Large intestine (tissue), 3 donors: ENCODE data around the gene TP53. TPM values are rescaled to one million over a fixed set of nuclear protein-coding genes. Genes with fewer than 3 reads are reported as not detected.
"Not testable (repeated sequence)": the region's sequence is repeated elsewhere in the genome, so short reads cannot be mapped to it uniquely, and the experiment has no call there.

Experiments
- DNase-seq, 2 donors: peaks; one replicate each; pipeline versions ENCODE4 v3.0.0 to v3.0.0-alpha.2; 2013
- H3K27ac ChIP-seq: one replicate; pipeline ENCODE4 v1.5.1; 2013; ENCODE audit warnings: low read length
- H3K27me3 ChIP-seq: 2 replicates; pipeline ENCODE4 v1.6.1; 2013; ENCODE audit warnings: low read length; ENCODE audit not compliant: control insufficient read depth, insufficient read depth
- H3K36me3 ChIP-seq: 2 replicates; pipeline ENCODE4 v1.6.1; 2013; ENCODE audit warnings: low read length; ENCODE audit not compliant: control insufficient read depth, insufficient read depth
- H3K4me1 ChIP-seq: one replicate; pipeline ENCODE4 v1.6.1; 2013; ENCODE audit warnings: low read length; ENCODE audit not compliant: control insufficient read depth, insufficient read depth
- H3K4me3 ChIP-seq: one replicate; pipeline ENCODE4 v1.5.1; 2013; ENCODE audit warnings: low read length
- H3K9me3 ChIP-seq: one replicate; pipeline ENCODE4 v1.6.1; 2013; ENCODE audit warnings: mild to moderate bottlenecking, low read depth, low read length, moderate library complexity; ENCODE audit not compliant: control insufficient read depth
- WGBS: methylation state at CpG from one replicate; pipeline ENCODE4 v1.1.5; 2013; ENCODE audit warnings: low lambda C conversion rate; ENCODE audit not compliant: insufficient coverage; 5-methylcytosine and 5-hydroxymethylcytosine counted together
- polyA plus RNA-seq: library from polyadenylated mRNA; unstranded; fragments of 120-200 nt; gene quantifications from one replicate; pipeline ENCODE4 v1.2.1, GENCODE V29; 2013

TP53 gene
- polyA plus RNA-seq, 1 donor: 49.7 TPM

DNA sequence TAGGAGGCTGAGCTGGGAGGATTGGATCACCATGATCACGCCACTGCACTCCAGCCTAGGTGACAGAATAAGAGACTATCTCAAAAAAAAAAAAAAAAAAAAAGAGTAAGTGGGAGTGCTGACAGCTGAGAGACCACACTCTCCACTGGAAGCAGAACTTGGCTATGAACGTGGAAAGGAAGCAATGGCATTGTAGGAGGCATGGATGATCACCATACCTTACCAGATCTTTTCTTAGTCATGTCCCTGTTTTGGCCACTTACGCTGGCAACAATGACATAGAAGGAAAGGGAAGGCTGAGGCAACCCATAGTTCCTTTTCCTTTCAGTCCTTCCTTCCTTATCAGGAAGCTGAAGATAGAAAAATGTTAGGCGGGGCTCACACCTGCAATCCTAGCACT is 40.3 kb downstream of the TP53 start:
- no peak overlapping the region for H3K4me3 ChIP-seq
- DNase-seq: no peak
- H3K9me3 ChIP-seq: peaks cover 6% of the 10 kb centered on the region
- no peaks in the 10 kb centered on the region for H3K36me3 ChIP-seq
- no peak overlapping the region for H3K27ac ChIP-seq
- peaks cover 21% of the 10 kb centered on the region for H3K27me3 ChIP-seq
- peaks cover 7% of the 10 kb centered on the region for H3K4me1 ChIP-seq
- no CpG with 5 or more reads among the region's 4 CpGs for WGBS

DNA sequence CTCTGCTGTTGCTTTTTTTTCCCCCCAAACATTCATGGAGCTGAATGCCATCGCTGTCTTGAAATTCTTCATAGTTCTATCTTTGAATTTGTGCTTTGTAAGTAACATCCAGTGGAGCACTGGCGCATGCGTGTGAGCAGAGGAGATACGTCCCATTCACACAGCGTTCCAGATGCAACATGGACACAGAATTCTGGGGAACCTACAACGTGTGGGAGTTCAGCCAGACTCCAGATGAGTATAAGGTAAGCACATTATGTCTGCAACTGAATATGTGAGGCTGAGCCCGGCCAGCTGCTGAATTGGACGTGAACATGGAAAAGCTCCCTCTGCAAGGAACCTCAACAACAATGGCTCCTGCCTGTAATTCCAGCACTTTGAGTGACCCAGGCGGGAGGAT is 40.8 kb downstream of the TP53 start:
- H3K27me3 ChIP-seq: peaks cover 15% of the 10 kb centered on the region
- WGBS: 100% methylated on average over 3 of the region's 9 CpGs
- DNase-seq: no peak
- H3K36me3 ChIP-seq: no peaks in the 10 kb centered on the region
- H3K9me3 ChIP-seq: peaks cover 6% of the 10 kb centered on the region
- H3K27ac ChIP-seq: no peak overlapping the region
- H3K4me3 ChIP-seq: no peak overlapping the region
- peaks cover 6% of the 10 kb centered on the region for H3K4me1 ChIP-seq

GRCh38 chr17:7644775-7645174 is 42.5 kb downstream of the TP53 start:
- Histone ChIP-seq H3K27me3 (no peaks in the 10 kb centered on the region), H3K36me3 (no peaks in the 10 kb centered on the region), H3K4me1 (no peaks in the 10 kb centered on the region), H3K27ac (no peak overlapping the region), H3K9me3 (no peaks in the 10 kb centered on the region), H3K4me3 (no peak overlapping the region)
- WGBS: no CpG with 5 or more reads among the region's 4 CpGs
- DNase-seq: no peak

- H3K27ac ChIP-seq, DNase-seq, H3K27me3 ChIP-seq, H3K36me3 ChIP-seq, H3K9me3 ChIP-seq, H3K4me3 ChIP-seq, H3K4me1 ChIP-seq: not testable (repeated sequence)
- WGBS: no CpG with 5 or more reads among the region's 7 CpGs
Measured at GRCh38 chr17:7641635-7642034, 45.7 kb downstream of the TP53 start.

DNA sequence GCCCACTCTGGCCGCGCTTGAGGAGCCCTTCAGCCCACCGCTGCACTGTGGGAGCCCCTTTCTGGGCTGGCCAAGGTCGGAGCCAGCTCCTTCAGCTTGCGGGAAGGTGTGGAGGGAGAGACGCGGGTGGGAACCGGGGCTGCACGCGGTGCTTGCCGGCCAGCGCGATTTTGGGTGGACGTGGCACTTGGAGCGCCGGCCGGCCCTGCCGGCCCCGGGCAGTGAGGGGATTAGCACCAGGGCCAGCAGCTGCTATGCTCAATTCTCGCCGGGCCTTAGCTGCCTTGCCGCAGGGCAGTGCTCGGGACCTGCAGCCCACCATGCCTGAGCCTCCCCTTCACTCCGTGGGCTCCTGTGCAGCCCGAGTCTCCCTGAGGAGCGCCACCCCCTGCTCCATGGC is 46.5 kb downstream of the TP53 start:
- Histone ChIP-seq H3K36me3 (no peaks in the 10 kb centered on the region), H3K27ac (no peak overlapping the region), H3K9me3 (no peaks in the 10 kb centered on the region), H3K27me3 (no peaks in the 10 kb centered on the region), H3K4me1 (no peaks in the 10 kb centered on the region), H3K4me3 (no peak overlapping the region)
- WGBS: no CpG with 5 or more reads among the region's 26 CpGs
- DNase-seq: no peak

DNA sequence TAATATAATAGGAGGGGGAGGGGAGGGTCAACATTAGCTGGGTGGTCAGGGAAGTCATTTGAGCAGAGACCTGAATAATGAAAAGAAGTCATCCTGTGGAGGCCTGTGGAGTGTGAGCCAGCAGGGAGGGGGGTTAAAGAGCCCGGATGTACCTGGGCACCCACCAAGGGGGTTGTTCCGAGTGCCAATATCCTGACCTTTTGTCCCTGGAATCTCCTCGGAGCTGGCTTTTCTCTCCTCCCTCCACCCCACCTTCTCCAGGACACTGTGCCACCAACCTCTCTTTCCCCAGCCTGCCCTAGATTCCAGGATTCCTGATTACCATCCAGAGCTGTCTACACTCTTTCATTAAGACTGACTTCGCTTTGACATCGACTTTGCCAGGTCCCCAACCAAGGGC is 51.1 kb downstream of the TP53 start:
- no CpG with 5 or more reads among the region's 5 CpGs for WGBS
- Histone ChIP-seq H3K27ac (no peak overlapping the region), H3K9me3 (no peaks in the 10 kb centered on the region), H3K27me3 (no peaks in the 10 kb centered on the region), H3K4me3 (no peak overlapping the region), H3K4me1 (peaks cover 18% of the 10 kb centered on the region), H3K36me3 (no peaks in the 10 kb centered on the region)
- DNase-seq: no peak

DNA sequence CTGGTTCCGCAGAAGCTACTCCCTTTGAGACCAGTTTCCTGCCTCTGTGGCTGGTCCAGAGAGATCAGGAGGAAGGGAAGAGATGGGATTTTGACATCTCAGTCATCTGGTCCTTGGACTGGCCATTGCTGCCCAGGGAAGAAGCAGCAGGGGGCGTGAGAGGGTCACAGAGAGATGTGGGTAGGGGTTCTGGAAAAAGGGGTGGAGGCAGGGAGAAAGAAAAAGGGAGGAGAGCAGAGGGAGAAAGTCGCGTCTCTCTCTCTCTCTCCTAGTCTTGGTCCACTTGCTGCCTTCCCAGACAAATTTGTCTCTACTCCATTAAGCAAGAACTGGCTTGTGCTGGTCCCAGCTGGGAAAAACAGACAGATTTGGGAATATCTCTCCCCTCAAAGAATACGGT is 52.9 kb downstream of the TP53 start:
- no peak overlapping the region for H3K27ac ChIP-seq
- H3K9me3 ChIP-seq: no peaks in the 10 kb centered on the region
- peaks cover 34% of the 10 kb centered on the region for H3K4me1 ChIP-seq
- no peaks in the 10 kb centered on the region for H3K36me3 ChIP-seq
- no peaks in the 10 kb centered on the region for H3K27me3 ChIP-seq
- WGBS: no CpG with 5 or more reads among the region's 5 CpGs
- peak in 1 of 2 donors; percentile 22 for DNase-seq
- no peak overlapping the region for H3K4me3 ChIP-seq

GRCh38 chr17:7633093-7633492 is 54.2 kb downstream of the TP53 start:
- no peak for DNase-seq

DNA sequence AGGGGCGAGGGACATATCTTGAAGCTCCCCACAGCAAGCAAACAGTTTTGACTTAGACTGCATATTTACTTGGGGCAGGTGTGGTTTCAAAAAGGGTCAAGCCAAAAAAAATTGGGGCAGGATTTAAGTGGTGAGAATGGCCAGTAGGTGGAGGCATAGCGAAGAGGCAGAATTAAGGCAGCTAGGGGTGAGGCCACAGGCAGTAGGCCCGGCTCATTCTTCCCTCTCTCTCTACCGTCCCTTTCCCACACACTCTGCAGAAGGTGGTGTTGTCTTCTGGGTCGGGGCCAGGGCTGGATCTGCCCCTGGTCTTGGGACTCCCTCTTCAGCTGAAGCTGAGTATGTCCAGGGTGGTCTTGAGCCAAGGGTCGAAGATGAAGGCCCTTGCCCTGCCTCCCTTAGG is 54.8 kb downstream of the TP53 start:
- Histone ChIP-seq H3K9me3 (no peaks in the 10 kb centered on the region), H3K27me3 (no peaks in the 10 kb centered on the region), H3K4me3 (no peak overlapping the region), H3K36me3 (no peaks in the 10 kb centered on the region), H3K4me1 (peaks cover 45% of the 10 kb centered on the region), H3K27ac (no peak overlapping the region)
- 83% methylated on average over 1 of the region's 6 CpGs for whole genome bisulfite sequencing
- DNase-seq: no peak

More at GRCh38 chr17:7633093-7633492, 54.2 kb downstream of the TP53 start:
- H3K27ac ChIP-seq: no peak overlapping the region
- no peak overlapping the region for H3K4me3 ChIP-seq
- H3K27me3 ChIP-seq: no peaks in the 10 kb centered on the region
- no CpG with 5 or more reads among the region's 2 CpGs for WGBS
- H3K9me3 ChIP-seq: no peaks in the 10 kb centered on the region
- H3K36me3 ChIP-seq: no peaks in the 10 kb centered on the region
- H3K4me1 ChIP-seq: peaks cover 42% of the 10 kb centered on the region

DNA sequence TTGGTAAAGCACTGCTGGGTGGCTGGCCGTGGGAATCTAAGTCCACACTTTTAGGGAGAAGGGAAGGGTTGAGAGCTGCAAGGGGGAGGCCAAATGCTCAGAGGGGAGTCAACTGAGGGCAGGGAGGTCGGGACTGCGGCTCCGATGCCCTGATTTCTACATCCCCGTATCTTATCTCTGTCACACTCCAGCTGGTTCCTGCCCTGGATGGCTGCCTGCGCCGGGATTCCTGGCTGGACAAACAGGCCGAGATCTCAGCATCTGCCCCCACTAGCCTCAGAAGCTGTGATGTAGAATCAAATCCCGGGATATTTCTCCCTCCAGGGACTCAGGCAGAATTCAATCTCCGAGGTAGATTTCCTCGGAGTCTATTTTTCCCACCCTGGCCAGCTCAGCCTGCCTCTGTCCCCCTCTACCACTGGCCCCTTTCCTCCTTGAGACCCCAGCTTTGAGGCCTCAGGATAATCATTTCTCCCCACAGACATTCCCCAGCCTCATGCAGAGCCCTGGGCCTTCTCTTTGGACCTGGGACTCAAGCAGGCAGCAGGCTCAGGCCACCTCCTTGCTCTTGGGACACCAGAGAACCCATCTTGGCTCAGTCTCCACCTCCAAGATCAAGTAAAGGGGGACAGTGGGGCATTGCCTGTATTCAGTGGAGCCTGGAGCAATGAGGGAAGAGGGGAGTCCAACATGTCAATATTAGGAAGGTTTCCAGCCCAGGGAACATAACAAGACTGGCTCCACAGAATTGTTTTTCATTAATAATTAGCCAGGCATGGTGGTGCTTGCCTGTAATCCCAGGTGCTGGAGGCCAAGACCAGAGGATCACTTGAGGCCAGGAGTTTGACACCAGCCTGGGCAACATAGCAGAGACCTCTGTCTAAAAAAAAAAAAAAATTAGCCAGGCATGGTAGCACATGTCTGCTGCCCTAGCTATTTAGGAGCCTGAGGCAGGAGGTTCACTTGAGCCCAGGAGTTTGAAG is 55.6 kb downstream of the TP53 start:
- peak in 1 of 2 donors; percentile 41 for DNase-seq
- Histone ChIP-seq H3K36me3 (peaks cover 2% of the 10 kb centered on the region), H3K27ac (peak overlapping the region; percentile 80), H3K27me3 (no peaks in the 10 kb centered on the region), H3K4me1 (peaks cover 46% of the 10 kb centered on the region), H3K9me3 (no peaks in the 10 kb centered on the region), H3K4me3 (no peak overlapping the region)
- WGBS: no CpG with 5 or more reads among the region's 11 CpGs
